Measurements from ENCODE around the gene SAE1. TPM values are rescaled to one million over a fixed set of nuclear protein-coding genes. Genes with fewer than 3 reads are reported as not detected.

SAE1 gene
- total RNA-seq, 2 experiments from 2014 or later, result 125 to 127 TPM

DNA sequence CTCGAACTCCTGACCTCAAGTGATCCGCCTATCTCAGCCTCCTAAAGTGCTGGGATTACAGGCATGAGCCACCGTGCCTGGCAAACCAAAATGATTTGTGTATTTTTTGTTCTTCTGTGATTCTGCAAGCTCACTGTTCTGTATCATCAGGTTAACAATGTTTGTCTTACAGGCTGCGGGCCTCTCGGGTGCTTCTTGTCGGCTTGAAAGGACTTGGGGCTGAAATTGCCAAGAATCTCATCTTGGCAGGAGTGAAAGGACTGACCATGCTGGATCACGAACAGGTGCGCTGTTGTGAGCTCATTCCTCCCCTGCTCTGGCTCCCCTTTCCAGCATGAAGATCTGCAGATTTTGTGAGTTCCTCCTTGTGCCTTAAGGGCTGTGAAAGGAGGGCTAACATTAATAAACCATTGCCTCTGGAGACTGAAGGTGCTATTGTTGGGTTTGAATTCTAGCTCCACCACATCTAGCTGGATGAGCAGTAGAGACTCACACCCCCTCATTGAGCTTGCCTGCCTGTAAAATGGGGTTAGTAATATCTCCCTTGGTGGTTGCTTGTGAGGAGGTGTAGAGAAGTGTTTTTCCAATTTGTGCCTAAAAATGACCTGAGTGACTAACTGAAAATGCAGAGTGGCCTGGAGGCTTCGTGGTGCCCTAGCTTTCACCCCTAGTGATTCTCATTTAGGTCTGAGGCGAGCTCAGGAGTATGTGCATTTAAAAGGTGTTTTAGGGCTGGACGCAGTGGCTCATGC is 12.9 kb downstream of the SAE1 start:
- H3K36me3 Mint-ChIP-seq (ENCODE audit: low read depth), result peaks cover 58% of the 10 kb centered on the region
- H3K4me1 Mint-ChIP-seq (ENCODE audit: low read depth), result peaks cover 53% of the 10 kb centered on the region
- no peaks in the 10 kb centered on the region for H3K9me3 Mint-ChIP-seq
- no peak for DNase-seq
- TF ChIP-seq, protein P1, sequence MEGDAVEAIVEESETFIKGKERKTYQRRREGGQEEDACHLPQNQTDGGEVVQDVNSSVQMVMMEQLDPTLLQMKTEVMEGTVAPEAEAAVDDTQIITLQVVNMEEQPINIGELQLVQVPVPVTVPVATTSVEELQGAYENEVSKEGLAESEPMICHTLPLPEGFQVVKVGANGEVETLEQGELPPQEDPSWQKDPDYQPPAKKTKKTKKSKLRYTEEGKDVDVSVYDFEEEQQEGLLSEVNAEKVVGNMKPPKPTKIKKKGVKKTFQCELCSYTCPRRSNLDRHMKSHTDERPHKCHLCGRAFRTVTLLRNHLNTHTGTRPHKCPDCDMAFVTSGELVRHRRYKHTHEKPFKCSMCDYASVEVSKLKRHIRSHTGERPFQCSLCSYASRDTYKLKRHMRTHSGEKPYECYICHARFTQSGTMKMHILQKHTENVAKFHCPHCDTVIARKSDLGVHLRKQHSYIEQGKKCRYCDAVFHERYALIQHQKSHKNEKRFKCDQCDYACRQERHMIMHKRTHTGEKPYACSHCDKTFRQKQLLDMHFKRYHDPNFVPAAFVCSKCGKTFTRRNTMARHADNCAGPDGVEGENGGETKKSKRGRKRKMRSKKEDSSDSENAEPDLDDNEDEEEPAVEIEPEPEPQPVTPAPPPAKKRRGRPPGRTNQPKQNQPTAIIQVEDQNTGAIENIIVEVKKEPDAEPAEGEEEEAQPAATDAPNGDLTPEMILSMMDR (IDR thresholded peaks at IDR 0.05), result no peak
- H3K27ac Mint-ChIP-seq, result no peak overlapping the region
- intact Hi-C loops (cut with micrococcal nuclease), result no loop called here
- ChIA-PET POLR2A (interaction anchor here (0.6 to 2.3 kb wide), 8 partner anchors 9 to 113 kb away, joined by 3 to 6 read pairs (median 4); partner anchors contain the start of gene CCDC9), CTCF (interaction anchor here (1.2 to 8.8 kb wide), 5 partner anchors 12 to 131 kb away, joined by 3 to 119 read pairs (median 6); partner anchors contain the start of gene SAE1)
- H3K4me3 Mint-ChIP-seq, result no peak overlapping the region
- no peaks in the 10 kb centered on the region for H3K27me3 Mint-ChIP-seq
- peak; percentile 29 for ATAC-seq

DNA sequence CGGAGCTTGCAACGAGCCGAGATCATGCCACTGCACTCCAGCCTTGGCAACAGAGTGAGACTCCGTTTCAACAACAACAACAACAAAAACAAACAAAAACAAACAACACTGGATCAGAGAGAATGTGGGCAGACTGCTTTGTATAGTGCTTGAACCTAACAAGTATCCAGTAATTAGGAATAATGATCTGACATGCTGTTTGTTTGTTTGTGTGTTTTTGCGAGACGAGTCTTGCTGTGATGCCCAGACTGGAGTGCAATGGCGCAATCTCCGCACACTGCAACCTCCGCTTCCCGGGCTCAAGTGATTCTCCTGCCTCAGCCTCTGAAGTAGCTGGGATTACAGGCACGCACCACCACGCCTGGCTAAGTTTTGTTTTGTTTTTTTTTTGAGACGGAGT is 14.0 kb downstream of the SAE1 start:
- ChIA-PET CTCF (interaction anchor here (1.2 to 8.8 kb wide), 8 partner anchors 13 to 132 kb away, joined by 3 to 119 read pairs (median 8); partner anchors contain the start of gene SAE1), POLR2A (interaction anchor here (1.0 to 2.6 kb wide), 7 partner anchors 10 to 82 kb away, joined by 3 to 20 read pairs (median 5); partner anchors contain the start of gene SAE1)
- intact Hi-C loops (cut with micrococcal nuclease), result loop anchor here (5.0 kb wide), 1 partner anchor 38 kb away; no protein-coding TSS in a partner anchor
- Mint-ChIP-seq H3K36me3 (ENCODE audit: low read depth) (peaks cover 57% of the 10 kb centered on the region), H3K27me3 (no peaks in the 10 kb centered on the region), H3K9me3 (no peaks in the 10 kb centered on the region), H3K27ac (no peak overlapping the region), H3K4me3 (no peak overlapping the region), H3K4me1 (ENCODE audit: low read depth) (peaks cover 52% of the 10 kb centered on the region)
- ATAC-seq (no peak), DNase-seq (no peak)
- TF ChIP-seq, protein P1 (IDR thresholded peaks at IDR 0.05), result no peak

DNA sequence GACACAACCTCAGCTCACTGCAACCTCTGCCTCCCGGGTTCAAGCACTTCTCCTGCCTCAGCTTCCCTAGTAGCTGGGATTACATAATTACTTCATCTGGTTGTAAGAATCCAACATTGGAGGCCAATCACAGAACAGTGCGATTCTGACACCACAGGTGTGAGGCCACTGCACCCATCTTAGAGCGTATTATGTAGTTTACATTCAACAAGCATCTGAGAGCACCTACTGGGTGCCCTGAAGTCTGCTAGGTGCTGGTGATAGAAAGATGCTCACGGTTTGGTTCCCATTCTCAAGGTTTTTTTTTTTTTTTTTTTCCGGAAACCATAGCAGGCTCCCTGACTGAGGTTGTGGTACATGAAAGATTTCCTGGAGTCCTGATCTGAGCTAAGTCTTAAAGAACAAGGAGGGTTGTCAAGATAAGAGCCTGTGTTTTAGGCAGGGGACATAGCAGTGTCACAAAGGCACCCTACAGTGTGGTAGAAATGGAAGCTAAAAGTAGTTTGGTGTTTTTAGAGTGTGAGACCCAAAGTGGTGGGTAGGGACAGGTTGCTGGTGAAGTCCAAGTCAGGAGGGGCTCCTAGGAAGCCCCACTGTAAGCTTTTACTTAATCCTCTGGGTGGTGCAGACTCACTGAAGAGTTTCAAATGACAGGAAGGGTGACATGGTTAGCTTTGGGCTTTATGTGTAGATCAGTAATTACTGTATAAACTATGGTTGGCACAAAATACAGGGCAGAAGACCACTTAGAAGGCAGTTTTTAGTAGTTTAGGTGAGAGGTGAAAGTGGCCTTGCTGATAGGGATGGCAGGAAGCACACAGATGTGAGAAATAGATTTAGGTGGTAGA is 15.2 kb downstream of the SAE1 start:
- intact Hi-C loops (cut with micrococcal nuclease), result loop anchor here (5.0 kb wide), 1 partner anchor 36 kb away; no protein-coding TSS in a partner anchor

DNA sequence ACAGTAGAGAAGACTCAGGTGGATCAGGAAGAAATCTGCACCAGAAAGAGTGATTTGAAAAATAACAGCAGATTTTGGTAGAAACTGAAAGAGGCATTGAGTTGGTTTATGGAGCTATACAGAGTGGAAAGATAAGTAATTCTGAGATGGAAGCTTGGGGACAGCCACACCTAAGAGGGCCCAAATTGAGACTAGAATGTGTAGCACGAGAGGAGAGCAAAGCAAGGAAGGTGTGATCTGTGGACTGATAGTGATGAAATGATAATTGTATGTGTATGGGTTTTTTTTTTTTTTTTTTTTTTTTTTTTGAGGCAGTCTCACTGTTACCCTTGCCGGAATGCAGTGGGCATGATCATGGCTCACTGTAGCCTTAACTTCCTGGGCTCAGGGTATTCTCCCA is 16.3 kb downstream of the SAE1 start:
- TF ChIP-seq, protein P1 (IDR thresholded peaks at IDR 0.05), result no peak
- no peaks in the 10 kb centered on the region for H3K9me3 Mint-ChIP-seq
- intact Hi-C loops (cut with micrococcal nuclease), result loop anchor here (5.0 kb wide), 1 partner anchor 35 kb away; no protein-coding TSS in a partner anchor
- ChIA-PET CTCF (interaction anchor here (1.3 to 8.8 kb wide), 5 partner anchors 10 to 134 kb away, joined by 4 to 119 read pairs (median 12); no protein-coding TSS in a partner anchor), POLR2A (interaction anchor here (1.0 to 2.6 kb wide), 5 partner anchors 10 to 79 kb away, joined by 3 to 20 read pairs (median 7); partner anchors contain the start of gene SAE1)
- H3K27me3 Mint-ChIP-seq, result no peaks in the 10 kb centered on the region
- H3K4me3 Mint-ChIP-seq, result no peak overlapping the region
- DNase-seq (no peak), ATAC-seq (peak; percentile 57)
- peaks cover 56% of the 10 kb centered on the region for H3K4me1 Mint-ChIP-seq (ENCODE audit: low read depth)
- peak overlapping the region; percentile 92 for H3K27ac Mint-ChIP-seq
- peaks cover 69% of the 10 kb centered on the region for H3K36me3 Mint-ChIP-seq (ENCODE audit: low read depth)

More for the DNA sequence above, 15.2 kb downstream of the SAE1 start:
- TF ChIP-seq, protein P1 (IDR thresholded peaks at IDR 0.05), result no peak
- DNase-seq (no peak), ATAC-seq (no peak)
- Mint-ChIP-seq H3K27ac (peak overlapping the region; percentile 92), H3K4me3 (no peak overlapping the region), H3K27me3 (no peaks in the 10 kb centered on the region), H3K9me3 (no peaks in the 10 kb centered on the region), H3K4me1 (ENCODE audit: low read depth) (peaks cover 55% of the 10 kb centered on the region), H3K36me3 (ENCODE audit: low read depth) (peaks cover 66% of the 10 kb centered on the region)
- ChIA-PET POLR2A (interaction anchor here (0.7 to 2.6 kb wide), 11 partner anchors 9 to 81 kb away, joined by 3 to 20 read pairs (median 4); partner anchors contain the start of genes SAE1 and ZC3H4), CTCF (interaction anchor here (0.6 to 8.8 kb wide), 12 partner anchors 11 to 306 kb away, joined by 3 to 119 read pairs (median 4); partner anchors contain the start of gene SAE1)

All from activated CD8-positive, alpha-beta T cell treated with anti-CD3 and anti-CD28 coated beads for 36 hours (primary cell).